H9 (cell line): Measurements from ENCODE around the gene GPR107. TPM values are rescaled to one million over a fixed set of nuclear protein-coding genes. Genes with fewer than 3 reads are reported as not detected.
A peak's percentile ranks its signal among the peaks of the same experiment; 100 is the strongest.

Experiments used
- DNase-seq: peaks from one replicate; pipeline ENCODE4 v3.0.0-alpha.2; 2017
- H2AFZ ChIP-seq: one replicate; pipeline ENCODE4 v1.6.1; 2013; ENCODE audit warnings: mild to moderate bottlenecking, low read length, control low read depth, moderate library complexity
- H2AK5ac ChIP-seq: 2 replicates; pipeline ENCODE4 v1.6.1; 2013; ENCODE audit warnings: low read length, control low read depth, mixed read lengths; ENCODE audit not compliant: insufficient read length
- H2BK120ac ChIP-seq: one replicate; pipeline ENCODE4 v1.6.1; 2013; ENCODE audit warnings: low read depth, mild to moderate bottlenecking, low read length, control low read depth, inconsistent platforms; ENCODE audit not compliant: poor library complexity, severe bottlenecking
- H2BK12ac ChIP-seq: 2 replicates; pipeline ENCODE4 v1.6.1; 2013; ENCODE audit warnings: low read length, control low read depth, mixed read lengths, low read depth; ENCODE audit not compliant: insufficient read length
- H2BK15ac ChIP-seq: 2 replicates; pipeline ENCODE4 v1.6.1; 2013; ENCODE audit warnings: low read depth, low read length, control low read depth
- H2BK20ac ChIP-seq: one replicate; pipeline ENCODE4 v1.6.1; 2013; ENCODE audit warnings: low read depth, mild to moderate bottlenecking, low read length, control low read depth, inconsistent platforms; ENCODE audit not compliant: poor library complexity, severe bottlenecking
- H2BK5ac ChIP-seq: 2 replicates; pipeline ENCODE4 v1.6.1; 2013; ENCODE audit warnings: low read length, control low read depth, mixed read lengths; ENCODE audit not compliant: insufficient read length
- H3K14ac ChIP-seq: 2 replicates; pipeline ENCODE4 v1.6.1; 2013; ENCODE audit warnings: low read length, control low read depth; ENCODE audit not compliant: insufficient read depth
- H3K18ac ChIP-seq: 2 replicates; pipeline ENCODE4 v1.6.1; 2013; ENCODE audit warnings: low read depth, mild to moderate bottlenecking, mixed read lengths, low read length, control low read depth; ENCODE audit not compliant: insufficient read length
- H3K23ac ChIP-seq: 2 replicates; pipeline ENCODE4 v1.6.1; 2013; ENCODE audit warnings: low read length, control low read depth, mixed read lengths, low read depth; ENCODE audit not compliant: insufficient read length
- H3K23me2 ChIP-seq: 2 replicates; pipeline ENCODE4 v1.6.1; 2013; ENCODE audit warnings: low read depth, mild to moderate bottlenecking, mixed read lengths, low read length, control low read depth; ENCODE audit not compliant: insufficient read length, poor library complexity, severe bottlenecking
- H3K27ac ChIP-seq: 2 replicates; pipeline ENCODE4 v1.5.1; 2013; ENCODE audit warnings: low read length, control low read depth, mixed read lengths, low read depth; ENCODE audit not compliant: insufficient read length
- H3K27me3 ChIP-seq: 2 replicates; pipeline ENCODE4 v1.6.1; 2013; ENCODE audit warnings: low read length, control low read depth, inconsistent platforms; ENCODE audit not compliant: insufficient read depth
- H3K4ac ChIP-seq: 2 replicates; pipeline ENCODE4 v1.6.1; 2013; ENCODE audit warnings: low read depth, mild to moderate bottlenecking, control low read depth, inconsistent platforms, low read length, moderate library complexity
- H3K4me1 ChIP-seq: 2 replicates; pipeline ENCODE4 v1.6.1; 2013; ENCODE audit warnings: low read length, control low read depth, inconsistent platforms; ENCODE audit not compliant: insufficient read depth
- H3K4me2 ChIP-seq: 2 replicates; pipeline ENCODE4 v1.6.1; 2013; ENCODE audit warnings: low read length, control low read depth, mixed read lengths; ENCODE audit not compliant: insufficient read length, insufficient read depth
- H3K56ac ChIP-seq: 2 replicates; pipeline ENCODE4 v1.6.1; 2013; ENCODE audit warnings: low read depth, mild to moderate bottlenecking, mixed read lengths, low read length, control low read depth; ENCODE audit not compliant: insufficient read length
- H3K79me1 ChIP-seq: 2 replicates; pipeline ENCODE4 v1.6.1; 2013; ENCODE audit warnings: low read depth, mild to moderate bottlenecking, moderate library complexity, low read length, control low read depth, inconsistent platforms; ENCODE audit not compliant: insufficient read depth, poor library complexity, severe bottlenecking
- H3K79me2 ChIP-seq: 2 replicates; pipeline ENCODE4 v1.6.1; 2013; ENCODE audit warnings: low read length, control low read depth, inconsistent platforms; ENCODE audit not compliant: insufficient read depth
- H3K9ac ChIP-seq: 2 replicates; pipeline ENCODE4 v1.6.1; 2013; ENCODE audit warnings: low read length, control low read depth, mixed read lengths; ENCODE audit not compliant: insufficient read length; ENCODE audit errors: extremely low read depth
- H3K9me3 ChIP-seq: one replicate; pipeline ENCODE4 v1.6.1; 2013; ENCODE audit warnings: low read depth, low read length, inconsistent platforms; ENCODE audit not compliant: control insufficient read depth
- H3T11ph ChIP-seq: one replicate; pipeline ENCODE4 v1.6.1; 2013; ENCODE audit warnings: mild to moderate bottlenecking, low read length, control low read depth, inconsistent platforms
- H4K20me1 ChIP-seq: one replicate; pipeline ENCODE4 v1.6.1; 2013; ENCODE audit not compliant: control insufficient read depth, insufficient read length, insufficient read depth
- H4K5ac ChIP-seq: 2 replicates; pipeline ENCODE4 v1.6.1; 2013; ENCODE audit warnings: low read depth, mild to moderate bottlenecking, mixed read lengths, low read length, control low read depth; ENCODE audit not compliant: insufficient read length
- H4K8ac ChIP-seq: replicated peaks from 2 replicates; pipeline ENCODE4 v1.6.1; 2013; ENCODE audit warnings: low read length, control low read depth, mixed read lengths, low read depth; ENCODE audit not compliant: insufficient read length
- H4K91ac ChIP-seq: 2 replicates; pipeline ENCODE4 v1.6.1; 2013; ENCODE audit warnings: low read depth, mild to moderate bottlenecking, moderate library complexity, mixed read lengths, low read length, control low read depth; ENCODE audit not compliant: insufficient read length
- H3K27ac Mint-ChIP-seq, 3 experiments: 2 replicates in 2 of 3; 3 replicates in 1 of 3; pipeline ENCODE4 v1.8.0; 2020 to 2021; ENCODE audit warnings: mixed read lengths in 3 of 3, mild to moderate bottlenecking in 1 of 3, moderate library complexity in 1 of 3
- H3K27me3 Mint-ChIP-seq: 2 replicates; pipeline ENCODE4 v1.8.0; 2021; ENCODE audit warnings: low read depth, mild to moderate bottlenecking, moderate library complexity, mixed read lengths
- H3K36me3 Mint-ChIP-seq, 3 experiments: 2 replicates in 2 of 3; 3 replicates in 1 of 3; pipeline ENCODE4 v1.8.0; 2020 to 2021; ENCODE audit warnings: low read depth in 3 of 3, mixed read lengths in 3 of 3; ENCODE audit not compliant: insufficient read depth in 1 of 3
- H3K4me1 Mint-ChIP-seq, 2 experiments: 2 replicates each; pipeline ENCODE4 v1.8.0; 2020; ENCODE audit warnings: mixed read lengths in 2 of 2
- H3K4me3 Mint-ChIP-seq, 2 experiments: 2 replicates in 1 of 2; 3 replicates in 1 of 2; pipeline ENCODE4 v1.8.0; 2020 to 2021; ENCODE audit warnings: mild to moderate bottlenecking in 2 of 2, mixed read lengths in 2 of 2, moderate library complexity in 1 of 2
- H3K9me3 Mint-ChIP-seq, 2 experiments: 2 replicates in 1 of 2; 3 replicates in 1 of 2; pipeline ENCODE4 v1.8.0; 2020; ENCODE audit warnings: mild to moderate bottlenecking in 2 of 2, mixed read lengths in 2 of 2, moderate library complexity in 1 of 2
- WGBS: extraction: QIAGEN DNeasy Blood & Tissue Kit; methylation state at CpG from one replicate; pipeline ENCODE4 v1.1.7; 2013; ENCODE audit warnings: missing lambda C conversion rate, low lambda C conversion rate, mixed read lengths; ENCODE audit not compliant: insufficient read length; ENCODE audit errors: extremely low coverage; 5-methylcytosine and 5-hydroxymethylcytosine counted together
- total RNA-seq: library from RNA; stranded (reverse); gene quantifications from 2 replicates; pipeline ENCODE4 v1.2.1, GENCODE V29; 2021
- TF ChIP-seq, protein P1 (sequence below): fragments of 200-600 bp; sonication (generic); conservative IDR thresholded peaks from 3 replicates; pipeline ENCODE4 v1.8.0; 2021; ENCODE audit warnings: antibody characterized with exemption, mild to moderate bottlenecking

The GPR107 gene
- total RNA-seq, 1 experiment from 2014 or later: 38.0 TPM

DNA sequence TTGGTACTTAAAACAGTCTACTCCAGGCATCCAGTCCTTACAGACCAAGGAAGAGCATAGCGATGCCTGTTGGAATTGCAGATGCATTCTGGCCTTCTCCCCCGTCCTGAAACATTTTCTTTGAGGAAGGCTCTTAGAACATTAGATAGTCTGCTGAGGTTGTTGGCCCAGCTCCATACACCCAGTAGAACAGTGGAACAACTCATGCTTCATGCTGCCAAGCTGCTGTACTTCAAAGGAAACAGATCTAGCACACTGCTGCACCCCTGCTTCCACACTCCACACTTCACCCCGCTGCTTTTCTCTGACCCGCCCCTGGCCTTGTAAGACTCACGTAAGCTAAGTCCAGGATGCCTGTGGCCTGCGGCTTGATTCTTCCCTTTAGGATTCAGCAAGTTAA lies 85.1 kb downstream of the GPR107 start:
- TF ChIP-seq, protein P1, sequence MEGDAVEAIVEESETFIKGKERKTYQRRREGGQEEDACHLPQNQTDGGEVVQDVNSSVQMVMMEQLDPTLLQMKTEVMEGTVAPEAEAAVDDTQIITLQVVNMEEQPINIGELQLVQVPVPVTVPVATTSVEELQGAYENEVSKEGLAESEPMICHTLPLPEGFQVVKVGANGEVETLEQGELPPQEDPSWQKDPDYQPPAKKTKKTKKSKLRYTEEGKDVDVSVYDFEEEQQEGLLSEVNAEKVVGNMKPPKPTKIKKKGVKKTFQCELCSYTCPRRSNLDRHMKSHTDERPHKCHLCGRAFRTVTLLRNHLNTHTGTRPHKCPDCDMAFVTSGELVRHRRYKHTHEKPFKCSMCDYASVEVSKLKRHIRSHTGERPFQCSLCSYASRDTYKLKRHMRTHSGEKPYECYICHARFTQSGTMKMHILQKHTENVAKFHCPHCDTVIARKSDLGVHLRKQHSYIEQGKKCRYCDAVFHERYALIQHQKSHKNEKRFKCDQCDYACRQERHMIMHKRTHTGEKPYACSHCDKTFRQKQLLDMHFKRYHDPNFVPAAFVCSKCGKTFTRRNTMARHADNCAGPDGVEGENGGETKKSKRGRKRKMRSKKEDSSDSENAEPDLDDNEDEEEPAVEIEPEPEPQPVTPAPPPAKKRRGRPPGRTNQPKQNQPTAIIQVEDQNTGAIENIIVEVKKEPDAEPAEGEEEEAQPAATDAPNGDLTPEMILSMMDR: no peak
- H2AFZ ChIP-seq: no peak overlapping the region

More for the DNA sequence above, 85.1 kb downstream of the GPR107 start:
- Histone ChIP-seq H3K79me2 (no peaks in the 10 kb centered on the region), H4K20me1 (peaks cover 2% of the 10 kb centered on the region), H2BK12ac (no peak overlapping the region), H4K5ac (no peak overlapping the region), H2AK5ac (no peak overlapping the region), H2BK5ac (no peak overlapping the region), H3K18ac (no peak overlapping the region), H3K27ac (no peak overlapping the region), H4K8ac (no peak overlapping the region), H2BK15ac (no peak overlapping the region), H4K91ac (no peak overlapping the region), H3K56ac (no peak overlapping the region), H3T11ph (no peak overlapping the region), H3K4me1 (peaks cover 26% of the 10 kb centered on the region; the same call in 1 of the 2 replicates), H3K9me3 (no peaks in the 10 kb centered on the region), H3K23me2 (no peaks in the 10 kb centered on the region), H3K23ac (no peak overlapping the region), H3K4me2 (no peak overlapping the region), H2BK20ac (no peak overlapping the region), H3K4ac (no peak overlapping the region), H3K14ac (no peak overlapping the region), H3K9ac (no peak overlapping the region), H2BK120ac (no peak overlapping the region), H3K79me1 (no peaks in the 10 kb centered on the region), H3K27me3 (no peaks in the 10 kb centered on the region)
- no CpG with 5 or more reads among the region's 6 CpGs for WGBS
- Mint-ChIP-seq H3K27me3 (0 out of 2 replicates have a peak, but pooled peaks cover 1% of the 10 kb centered on the region), H3K4me3 (0 out of 5 replicates have a peak overlapping the region, but pooled peaks of 1 of the 2 experiments have one; percentile 58), H3K4me1 (peaks cover 41 to 49% of the 10 kb centered on the region in 2 experiments), H3K27ac (peak overlapping the region in 2 of 3 experiments; percentile 69 to 76; a peak in 3 of 7 replicates), H3K9me3 (no peaks in the 10 kb centered on the region; a peak in 1 of 5 replicates), H3K36me3 (peaks cover 0 to 18% (median 14%) of the 10 kb centered on the region in 3 experiments; a peak in 5 of 7 replicates)
- DNase-seq: no peak
